Activated CD4-positive, alpha-beta T cell treated with anti-CD3 and anti-CD28 coated beads for 1 hour (primary cell): Measurements from ENCODE around the gene BTBD16.

ENCODE experiments used
- DNase-seq: peaks from one replicate; pipeline ENCODE4 v3.0.0-alpha.2; 2020

Gene BTBD16

DNA sequence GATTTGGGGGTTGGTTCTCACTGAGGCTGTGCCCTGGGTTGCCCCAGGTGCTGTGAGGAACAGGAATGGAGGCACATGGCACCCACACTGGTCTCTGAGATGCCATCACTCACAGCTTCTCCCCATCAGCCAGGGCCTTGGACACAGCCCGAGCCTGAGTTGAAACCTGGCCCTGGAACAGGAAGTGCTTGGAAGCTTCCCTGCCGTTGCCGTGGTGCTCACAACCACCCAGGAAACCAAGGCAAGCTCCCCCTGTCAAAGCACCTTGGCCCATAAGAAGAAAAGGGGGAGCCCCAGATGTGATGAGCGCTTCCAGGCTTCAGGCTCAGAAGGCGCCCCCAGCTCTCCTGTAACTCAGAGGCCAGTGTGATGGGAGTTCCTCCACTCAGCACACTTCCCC is at the start of gene BTBD16:
BTBD16 (plus strand) TSS at position 221 of the 400 bp plus-strand sequence. CDS start 3,786 bp downstream, outside the sequence.
- no peak for DNase-seq

GRCh38 chr10:122221958-122222357 is 49.1 kb upstream of the BTBD16 start:
- DNase-seq: no peak

DNA sequence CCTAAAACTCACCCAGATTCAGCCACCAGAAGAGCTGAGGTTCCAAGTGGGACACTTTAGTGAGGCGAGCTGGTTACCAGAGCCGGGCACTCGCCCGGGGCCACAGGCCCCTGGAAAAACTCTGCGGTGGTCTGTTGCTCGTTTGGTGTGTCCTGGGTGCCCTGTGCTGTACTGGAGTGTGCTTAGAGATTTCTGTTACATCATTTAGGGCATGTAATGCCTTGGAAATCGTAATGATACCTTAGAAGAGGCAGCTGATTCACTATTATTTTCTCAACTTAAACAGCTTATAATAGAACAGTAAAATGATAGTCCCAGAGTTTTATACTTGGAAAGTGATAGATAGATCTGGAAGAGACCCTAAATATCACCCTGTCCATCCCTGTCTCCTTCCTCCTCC is 48.5 kb upstream of the BTBD16 start:
- DNase-seq: no peak

GRCh38 chr10:122224159-122224558 is 46.9 kb upstream of the BTBD16 start:
- no peak for DNase-seq

- DNase-seq: no peak
Measured at GRCh38 chr10:122225330-122225729, 45.8 kb upstream of the BTBD16 start.

DNA sequence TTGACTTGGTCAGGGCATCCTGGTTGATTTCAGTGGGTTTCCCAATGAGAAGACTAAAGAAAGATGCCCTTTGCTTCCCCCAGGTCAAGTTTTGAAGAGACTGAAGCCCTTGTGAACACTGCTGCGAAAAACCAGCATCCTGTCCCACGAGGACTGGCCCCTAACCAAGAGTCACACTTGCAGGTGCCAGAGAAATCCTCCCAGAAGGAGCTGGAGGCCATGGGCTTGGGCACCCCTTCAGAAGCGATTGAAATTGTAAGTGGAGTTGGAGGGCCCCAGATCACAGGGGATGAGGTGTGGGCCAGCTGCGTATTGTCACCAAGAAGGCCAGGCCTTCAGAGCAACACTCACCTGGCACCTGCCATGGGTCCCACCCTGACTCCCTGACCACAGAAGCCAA is 43.3 kb upstream of the BTBD16 start:
- no peak for DNase-seq

GRCh38 chr10:122229666-122230065 is 41.4 kb upstream of the BTBD16 start:
- no peak for DNase-seq

DNA sequence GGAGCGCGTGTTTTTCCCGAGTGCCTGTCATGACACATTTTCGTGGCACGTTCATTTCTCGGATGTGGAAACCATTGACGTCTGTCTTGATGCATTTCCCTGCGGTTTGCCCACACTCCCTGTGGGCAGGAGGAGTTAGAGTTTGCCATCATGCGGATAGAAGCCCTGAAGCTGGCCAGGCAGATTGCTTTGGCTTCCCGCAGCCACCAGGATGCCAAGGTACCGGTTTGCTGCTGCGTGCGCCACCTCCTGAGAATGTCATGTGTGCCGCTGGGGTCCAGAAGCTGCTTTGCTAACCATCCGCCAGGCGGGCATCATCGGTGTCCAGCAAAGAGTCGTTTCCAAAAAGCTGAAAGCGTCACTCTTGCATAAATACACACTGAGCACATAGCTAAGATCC is 40.9 kb upstream of the BTBD16 start:
- no peak for DNase-seq

GRCh38 chr10:122232769-122233168 is 38.3 kb upstream of the BTBD16 start:
- no peak for DNase-seq

- no peak for DNase-seq
Measured at GRCh38 chr10:122233857-122234348, 37.2 kb upstream of the BTBD16 start.

DNA sequence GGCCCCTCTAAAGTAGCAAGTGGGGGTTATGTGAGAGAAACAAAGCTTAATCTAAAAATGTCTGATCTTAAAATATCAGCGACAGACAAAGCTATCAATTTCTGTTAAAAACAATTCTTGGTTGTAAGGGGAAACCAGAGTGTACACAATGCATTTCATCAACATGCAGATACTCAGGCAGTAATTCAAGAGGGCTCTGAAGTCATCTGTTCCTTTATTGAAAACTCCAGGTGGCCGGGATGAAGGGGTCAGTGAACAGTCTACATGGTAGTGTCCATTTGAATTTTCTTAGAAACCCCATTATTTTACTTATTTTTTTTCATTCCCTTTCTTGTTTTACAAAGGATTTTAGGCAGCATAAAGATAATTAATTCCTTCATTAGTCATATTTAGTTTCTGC is 36.7 kb upstream of the BTBD16 start:
- no peak for DNase-seq

DNA sequence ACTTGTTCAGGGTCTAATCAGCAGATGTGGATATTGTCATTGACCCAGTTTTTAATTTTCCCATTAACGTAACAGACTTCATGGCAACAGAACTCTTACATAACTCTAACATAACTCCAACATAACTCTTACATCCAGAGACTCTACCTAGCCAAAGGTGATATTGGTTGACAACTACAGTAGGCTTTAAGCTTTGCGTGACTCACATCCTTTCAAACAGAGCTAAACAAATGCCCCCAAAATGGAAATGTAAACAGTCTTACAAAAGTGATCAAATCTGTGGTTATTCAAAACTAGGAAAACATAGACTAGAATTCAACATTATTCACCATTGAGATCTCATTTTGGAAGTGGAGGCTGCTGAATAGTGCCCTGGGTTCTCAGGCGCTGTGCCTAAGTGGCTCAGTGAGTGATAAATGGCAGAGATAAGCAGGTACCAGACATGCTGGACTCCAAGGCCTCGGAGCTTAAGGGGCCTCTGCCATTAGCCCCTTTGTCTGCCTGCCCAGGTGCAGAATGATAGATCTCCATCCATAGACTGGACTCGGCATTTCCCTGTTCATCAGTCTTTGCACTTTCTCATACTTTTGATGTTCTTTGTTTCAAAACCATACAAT is 34.3 kb upstream of the BTBD16 start:
- no peak for DNase-seq

- no peak for DNase-seq
Measured at GRCh38 chr10:122237331-122237990, 33.6 kb upstream of the BTBD16 start.

DNA sequence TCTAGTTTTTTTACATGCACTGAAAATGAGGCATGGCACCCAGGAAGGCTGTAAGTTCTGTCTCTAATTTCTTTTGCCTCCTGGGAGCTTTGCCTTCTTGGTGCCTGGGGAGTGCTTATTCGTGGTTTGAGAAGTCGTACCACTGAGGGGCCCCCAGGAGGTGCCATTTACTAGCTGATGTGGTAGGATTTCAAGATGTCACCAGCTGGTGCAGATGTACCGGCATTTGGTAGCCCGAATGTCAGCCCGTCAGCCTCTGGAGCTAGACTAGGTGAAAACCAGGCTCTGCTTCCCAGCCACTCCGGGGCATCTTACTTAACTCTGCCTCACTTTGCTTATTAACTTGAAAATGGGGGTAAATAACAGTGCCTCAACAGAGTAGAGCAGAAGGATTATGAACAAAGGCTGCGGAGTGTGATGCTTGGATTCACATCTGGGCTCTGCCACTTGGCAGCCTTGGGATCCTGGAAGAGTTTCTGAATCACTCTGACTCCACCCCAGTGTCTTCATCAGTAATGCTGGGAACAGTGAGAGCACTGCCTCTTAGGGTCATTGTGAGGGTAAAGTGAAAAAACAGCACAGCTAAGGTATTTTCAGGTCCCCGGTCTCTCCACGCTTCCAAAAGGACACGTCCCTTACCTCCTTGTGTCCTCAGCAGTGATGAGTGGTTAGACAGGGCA is 31.4 kb upstream of the BTBD16 start:
- DNase-seq: no peak

GRCh38 chr10:122240401-122240800 is 30.7 kb upstream of the BTBD16 start:
- DNase-seq: no peak

- no peak for DNase-seq
Measured at GRCh38 chr10:122241836-122242235, 29.3 kb upstream of the BTBD16 start.

- DNase-seq: no peak
Measured at GRCh38 chr10:122243550-122243949, 27.5 kb upstream of the BTBD16 start.

GRCh38 chr10:122244001-122244975 is 26.8 kb upstream of the BTBD16 start:
- DNase-seq: no peak

DNA sequence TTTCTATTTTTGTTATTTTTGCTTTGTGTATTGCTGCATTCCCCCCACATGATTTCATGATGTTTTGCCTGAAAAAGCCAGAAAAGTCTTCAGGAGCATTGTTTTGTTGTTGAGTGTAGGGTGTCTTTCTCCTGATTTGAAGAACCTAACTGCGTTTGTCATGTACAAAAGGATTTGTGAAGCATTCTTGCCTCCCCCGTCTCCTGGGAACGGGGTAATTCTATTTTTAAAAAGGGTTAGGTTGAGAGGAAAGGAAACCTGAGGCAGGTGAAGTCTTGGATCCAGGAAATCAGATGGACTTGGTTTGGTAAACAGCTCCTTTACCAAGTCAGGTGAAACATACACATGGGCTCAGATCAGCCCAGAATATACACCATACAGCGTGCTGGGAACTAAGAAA is 26.0 kb upstream of the BTBD16 start:
- DNase-seq: no peak

- no peak for DNase-seq
Measured at GRCh38 chr10:122245897-122246296, 25.2 kb upstream of the BTBD16 start.

GRCh38 chr10:122246830-122247520 is 24.1 kb upstream of the BTBD16 start:
- DNase-seq: no peak
